Panc1 (cell line): ENCODE results near the gene CGB2.

Source experiments
- POLR2AphosphoS5 ChIP-seq: IDR thresholded peaks from 2 replicates; pipeline ENCODE4 v1.6.1; 2012; ENCODE audit warnings: mild to moderate bottlenecking, low read depth, low read length, moderate library complexity
- TF ChIP-seq, protein P1 (sequence below): fragments of 450-650 bp; IDR thresholded peaks from 2 replicates; pipeline ENCODE4 v1.5.1; 2017; ENCODE audit warnings: mild to moderate bottlenecking

DNA sequence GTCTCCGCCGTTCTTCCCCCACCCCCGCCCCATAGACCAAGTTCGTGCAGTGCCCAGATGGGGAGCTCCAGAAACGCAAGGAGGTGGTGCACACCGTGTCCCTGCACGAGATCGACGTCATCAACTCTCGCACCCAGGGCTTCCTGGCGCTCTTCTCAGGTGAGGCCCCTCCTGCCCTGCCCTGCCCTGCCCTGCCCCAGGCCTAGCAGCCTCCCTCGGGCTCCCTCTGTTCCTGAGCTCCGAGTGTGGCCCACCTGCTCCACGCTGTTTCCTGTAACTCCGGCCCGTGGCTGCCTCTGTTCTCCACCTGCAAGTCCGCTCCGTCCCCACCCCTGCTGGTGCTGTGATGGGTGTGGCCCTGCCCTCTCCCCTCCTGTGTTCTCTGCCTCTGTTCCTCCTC, 21.2 kb upstream of the CGB2 start:
- TF ChIP-seq, protein P1, sequence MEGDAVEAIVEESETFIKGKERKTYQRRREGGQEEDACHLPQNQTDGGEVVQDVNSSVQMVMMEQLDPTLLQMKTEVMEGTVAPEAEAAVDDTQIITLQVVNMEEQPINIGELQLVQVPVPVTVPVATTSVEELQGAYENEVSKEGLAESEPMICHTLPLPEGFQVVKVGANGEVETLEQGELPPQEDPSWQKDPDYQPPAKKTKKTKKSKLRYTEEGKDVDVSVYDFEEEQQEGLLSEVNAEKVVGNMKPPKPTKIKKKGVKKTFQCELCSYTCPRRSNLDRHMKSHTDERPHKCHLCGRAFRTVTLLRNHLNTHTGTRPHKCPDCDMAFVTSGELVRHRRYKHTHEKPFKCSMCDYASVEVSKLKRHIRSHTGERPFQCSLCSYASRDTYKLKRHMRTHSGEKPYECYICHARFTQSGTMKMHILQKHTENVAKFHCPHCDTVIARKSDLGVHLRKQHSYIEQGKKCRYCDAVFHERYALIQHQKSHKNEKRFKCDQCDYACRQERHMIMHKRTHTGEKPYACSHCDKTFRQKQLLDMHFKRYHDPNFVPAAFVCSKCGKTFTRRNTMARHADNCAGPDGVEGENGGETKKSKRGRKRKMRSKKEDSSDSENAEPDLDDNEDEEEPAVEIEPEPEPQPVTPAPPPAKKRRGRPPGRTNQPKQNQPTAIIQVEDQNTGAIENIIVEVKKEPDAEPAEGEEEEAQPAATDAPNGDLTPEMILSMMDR = no peak
- no peak for TF ChIP-seq POLR2AphosphoS5
